HEK293 (cell line): Measurements from ENCODE around the gene FES.

Experiments
- EGR2 ChIP-seq: fragments of 450-650 bp; formaldehyde crosslinking; IDR thresholded peaks from 2 replicates; pipeline ENCODE4 v1.5.1; 2016; ENCODE audit warnings: low read depth, missing biosample characterization, missing genetic modification characterization
- MZF1 ChIP-seq: fragments of 450-650 bp; formaldehyde crosslinking; IDR thresholded peaks from 2 replicates; pipeline ENCODE4 v1.5.1; 2017; ENCODE audit warnings: missing biosample characterization, missing genetic modification characterization, borderline replicate concordance
- SCRT2 ChIP-seq: fragments of 450-650 bp; formaldehyde crosslinking; IDR thresholded peaks from 2 replicates; pipeline ENCODE4 v1.5.1; 2016; ENCODE audit warnings: missing biosample characterization, missing genetic modification characterization
- SETDB1 ChIP-seq: IDR thresholded peaks from one replicate; pipeline ENCODE4 v1.6.1; 2017; ENCODE audit warnings: mild to moderate bottlenecking, low read length, moderate library complexity, mixed read lengths; ENCODE audit not compliant: insufficient read length
- SP2 ChIP-seq: fragments of 450-650 bp; formaldehyde crosslinking; IDR thresholded peaks from 2 replicates; pipeline ENCODE4 v1.5.1; 2016; ENCODE audit warnings: missing biosample characterization, missing genetic modification characterization
- YY1 ChIP-seq: fragments of 450-650 bp; formaldehyde crosslinking; IDR thresholded peaks from 2 replicates; pipeline ENCODE4 v1.5.1; 2018; ENCODE audit warnings: missing biosample characterization, missing genetic modification characterization
- ZBTB48 ChIP-seq: fragments of 450-650 bp; formaldehyde crosslinking; IDR thresholded peaks from 2 replicates; pipeline ENCODE4 v1.5.1; 2016; ENCODE audit warnings: missing biosample characterization, missing genetic modification characterization
- ZBTB7A ChIP-seq: fragments of 450-650 bp; formaldehyde crosslinking; IDR thresholded peaks from 2 replicates; pipeline ENCODE4 v1.5.1; 2016; ENCODE audit warnings: low read depth, missing biosample characterization, missing genetic modification characterization
- ZNF10 ChIP-seq: fragments of 450-650 bp; formaldehyde crosslinking; IDR thresholded peaks from 2 replicates; pipeline ENCODE4 v1.5.1; 2017; ENCODE audit warnings: missing biosample characterization, missing genetic modification characterization
- ZNF19 ChIP-seq: fragments of 450-650 bp; formaldehyde crosslinking; IDR thresholded peaks from 2 replicates; pipeline ENCODE4; 2016; ENCODE audit warnings: missing biosample characterization, missing genetic modification characterization, low read depth
- ZNF24 ChIP-seq: fragments of 450-650 bp; formaldehyde crosslinking; IDR thresholded peaks from 2 replicates; pipeline ENCODE4 v1.5.1; 2016; ENCODE audit warnings: missing biosample characterization, missing genetic modification characterization
- ZNF274 ChIP-seq, 2 experiments: fragments of 200-500 bp in 1 of 2; fragments of 450-650 bp in 1 of 2; sonication (Bioruptor generic) in 1 of 2; formaldehyde crosslinking in 1 of 2; IDR thresholded peaks; 2 replicates each; pipeline versions ENCODE4 v1.5.1 to v1.6.1; 2014 to 2016; ENCODE audit warnings: borderline replicate concordance in 1 of 2, inconsistent platforms in 1 of 2, low read length in 1 of 2, missing biosample characterization in 1 of 2, missing genetic modification characterization in 1 of 2
- TF ChIP-seq, protein P1 (sequence below): fragments of 450-650 bp; formaldehyde crosslinking; IDR thresholded peaks from 2 replicates; pipeline ENCODE4 v1.5.1; 2016; ENCODE audit warnings: missing biosample characterization, missing genetic modification characterization
- TF ChIP-seq, protein P2 (sequence below): fragments of 450-650 bp; formaldehyde crosslinking; IDR thresholded peaks from 2 replicates; pipeline ENCODE4 v1.5.1; 2016; ENCODE audit warnings: missing biosample characterization, missing genetic modification characterization

GRCh38 chr15:90860942-90861675 lies 23.2 kb upstream of the FES start:
- TF ChIP-seq YY1 (tag by site-specific recombination), result no peak
- no peak for TF ChIP-seq SCRT2 (tag by site-specific recombination)
- no peak for TF ChIP-seq ZNF19 (tag by site-specific recombination)
- peak; percentile 91 for TF ChIP-seq ZNF24 (tag by site-specific recombination)
- TF ChIP-seq, protein P1, sequence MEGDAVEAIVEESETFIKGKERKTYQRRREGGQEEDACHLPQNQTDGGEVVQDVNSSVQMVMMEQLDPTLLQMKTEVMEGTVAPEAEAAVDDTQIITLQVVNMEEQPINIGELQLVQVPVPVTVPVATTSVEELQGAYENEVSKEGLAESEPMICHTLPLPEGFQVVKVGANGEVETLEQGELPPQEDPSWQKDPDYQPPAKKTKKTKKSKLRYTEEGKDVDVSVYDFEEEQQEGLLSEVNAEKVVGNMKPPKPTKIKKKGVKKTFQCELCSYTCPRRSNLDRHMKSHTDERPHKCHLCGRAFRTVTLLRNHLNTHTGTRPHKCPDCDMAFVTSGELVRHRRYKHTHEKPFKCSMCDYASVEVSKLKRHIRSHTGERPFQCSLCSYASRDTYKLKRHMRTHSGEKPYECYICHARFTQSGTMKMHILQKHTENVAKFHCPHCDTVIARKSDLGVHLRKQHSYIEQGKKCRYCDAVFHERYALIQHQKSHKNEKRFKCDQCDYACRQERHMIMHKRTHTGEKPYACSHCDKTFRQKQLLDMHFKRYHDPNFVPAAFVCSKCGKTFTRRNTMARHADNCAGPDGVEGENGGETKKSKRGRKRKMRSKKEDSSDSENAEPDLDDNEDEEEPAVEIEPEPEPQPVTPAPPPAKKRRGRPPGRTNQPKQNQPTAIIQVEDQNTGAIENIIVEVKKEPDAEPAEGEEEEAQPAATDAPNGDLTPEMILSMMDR (tag by site-specific recombination), result no peak
- TF ChIP-seq MZF1 (tag by site-specific recombination), result no peak; the same call in 1 of the 2 replicates
- no peak for TF ChIP-seq ZBTB7A (tag by site-specific recombination)
- TF ChIP-seq ZBTB48 (tag by site-specific recombination), result no peak
- TF ChIP-seq ZNF274 (IDR thresholded peaks at IDR 0.05; ENCODE audit: low read length), result no peak
- no peak for TF ChIP-seq ZNF274 (tag by site-specific recombination; IDR thresholded peaks at IDR 0.05; ENCODE audit: borderline replicate concordance)
- TF ChIP-seq, protein P2, sequence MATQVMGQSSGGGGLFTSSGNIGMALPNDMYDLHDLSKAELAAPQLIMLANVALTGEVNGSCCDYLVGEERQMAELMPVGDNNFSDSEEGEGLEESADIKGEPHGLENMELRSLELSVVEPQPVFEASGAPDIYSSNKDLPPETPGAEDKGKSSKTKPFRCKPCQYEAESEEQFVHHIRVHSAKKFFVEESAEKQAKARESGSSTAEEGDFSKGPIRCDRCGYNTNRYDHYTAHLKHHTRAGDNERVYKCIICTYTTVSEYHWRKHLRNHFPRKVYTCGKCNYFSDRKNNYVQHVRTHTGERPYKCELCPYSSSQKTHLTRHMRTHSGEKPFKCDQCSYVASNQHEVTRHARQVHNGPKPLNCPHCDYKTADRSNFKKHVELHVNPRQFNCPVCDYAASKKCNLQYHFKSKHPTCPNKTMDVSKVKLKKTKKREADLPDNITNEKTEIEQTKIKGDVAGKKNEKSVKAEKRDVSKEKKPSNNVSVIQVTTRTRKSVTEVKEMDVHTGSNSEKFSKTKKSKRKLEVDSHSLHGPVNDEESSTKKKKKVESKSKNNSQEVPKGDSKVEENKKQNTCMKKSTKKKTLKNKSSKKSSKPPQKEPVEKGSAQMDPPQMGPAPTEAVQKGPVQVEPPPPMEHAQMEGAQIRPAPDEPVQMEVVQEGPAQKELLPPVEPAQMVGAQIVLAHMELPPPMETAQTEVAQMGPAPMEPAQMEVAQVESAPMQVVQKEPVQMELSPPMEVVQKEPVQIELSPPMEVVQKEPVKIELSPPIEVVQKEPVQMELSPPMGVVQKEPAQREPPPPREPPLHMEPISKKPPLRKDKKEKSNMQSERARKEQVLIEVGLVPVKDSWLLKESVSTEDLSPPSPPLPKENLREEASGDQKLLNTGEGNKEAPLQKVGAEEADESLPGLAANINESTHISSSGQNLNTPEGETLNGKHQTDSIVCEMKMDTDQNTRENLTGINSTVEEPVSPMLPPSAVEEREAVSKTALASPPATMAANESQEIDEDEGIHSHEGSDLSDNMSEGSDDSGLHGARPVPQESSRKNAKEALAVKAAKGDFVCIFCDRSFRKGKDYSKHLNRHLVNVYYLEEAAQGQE (tag by site-specific recombination), result no peak
- no peak for TF ChIP-seq SP2 (tag by site-specific recombination)
- no peak for TF ChIP-seq SETDB1
- TF ChIP-seq ZNF10 (tag by site-specific recombination), result peak; percentile 54; the same call in 1 of the 2 replicates
- no peak for TF ChIP-seq EGR2 (tag by site-specific recombination)
